ENCODE data around the gene SRR.
"Not testable (repeated sequence)": the region's sequence is repeated elsewhere in the genome, so short reads cannot be mapped to it uniquely, and the experiment has no call there.

SRR gene

DNA sequence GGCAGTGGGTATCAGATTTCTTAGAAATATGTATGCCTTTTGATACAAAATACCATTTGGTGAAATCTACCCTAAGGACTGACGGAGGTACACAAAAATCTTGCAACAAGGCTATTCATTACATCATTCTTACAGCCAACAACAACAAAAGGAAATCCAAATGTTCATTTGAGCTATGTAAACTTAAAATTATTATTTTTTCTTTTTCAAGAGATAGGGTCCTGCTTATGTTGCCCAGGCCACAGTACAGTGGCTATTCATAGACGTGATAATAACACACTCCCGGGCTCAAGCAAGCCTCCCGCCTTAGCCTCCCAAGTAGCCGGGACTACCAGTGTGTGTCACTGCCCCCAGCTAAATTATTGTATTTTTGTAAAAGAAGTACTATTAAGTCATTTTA, 9.0 kb downstream of the SRR start:
- TF ChIP-seq, protein P1, sequence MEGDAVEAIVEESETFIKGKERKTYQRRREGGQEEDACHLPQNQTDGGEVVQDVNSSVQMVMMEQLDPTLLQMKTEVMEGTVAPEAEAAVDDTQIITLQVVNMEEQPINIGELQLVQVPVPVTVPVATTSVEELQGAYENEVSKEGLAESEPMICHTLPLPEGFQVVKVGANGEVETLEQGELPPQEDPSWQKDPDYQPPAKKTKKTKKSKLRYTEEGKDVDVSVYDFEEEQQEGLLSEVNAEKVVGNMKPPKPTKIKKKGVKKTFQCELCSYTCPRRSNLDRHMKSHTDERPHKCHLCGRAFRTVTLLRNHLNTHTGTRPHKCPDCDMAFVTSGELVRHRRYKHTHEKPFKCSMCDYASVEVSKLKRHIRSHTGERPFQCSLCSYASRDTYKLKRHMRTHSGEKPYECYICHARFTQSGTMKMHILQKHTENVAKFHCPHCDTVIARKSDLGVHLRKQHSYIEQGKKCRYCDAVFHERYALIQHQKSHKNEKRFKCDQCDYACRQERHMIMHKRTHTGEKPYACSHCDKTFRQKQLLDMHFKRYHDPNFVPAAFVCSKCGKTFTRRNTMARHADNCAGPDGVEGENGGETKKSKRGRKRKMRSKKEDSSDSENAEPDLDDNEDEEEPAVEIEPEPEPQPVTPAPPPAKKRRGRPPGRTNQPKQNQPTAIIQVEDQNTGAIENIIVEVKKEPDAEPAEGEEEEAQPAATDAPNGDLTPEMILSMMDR (IDR thresholded peaks at IDR 0.05; ENCODE audit: insufficient read depth, low read depth, low read length, missing control alignments) = no peak
- DNase-seq (ENCODE audit: low read depth) = no peak
- H3K4me3 ChIP-seq (ENCODE audit: low read depth, low read length) = no peak overlapping the region

DNA sequence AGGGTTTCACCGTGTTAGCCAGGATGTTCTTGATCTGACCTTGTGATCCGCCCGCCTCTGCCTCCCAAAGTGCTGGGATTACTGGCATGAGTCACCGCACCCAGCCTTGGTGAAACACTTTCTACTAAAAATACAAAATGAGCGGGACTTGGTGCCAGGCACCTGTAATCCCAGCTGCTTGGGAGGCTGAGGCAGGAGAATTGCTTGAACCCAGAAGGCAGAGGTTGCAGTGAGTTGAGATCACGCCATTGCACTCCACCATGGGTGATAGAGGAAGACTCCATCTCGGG, 13.1 kb downstream of the SRR start:
- not testable (repeated sequence) for H3K4me3 ChIP-seq (ENCODE audit: low read depth, low read length); DNase-seq (ENCODE audit: low read depth)

DNA sequence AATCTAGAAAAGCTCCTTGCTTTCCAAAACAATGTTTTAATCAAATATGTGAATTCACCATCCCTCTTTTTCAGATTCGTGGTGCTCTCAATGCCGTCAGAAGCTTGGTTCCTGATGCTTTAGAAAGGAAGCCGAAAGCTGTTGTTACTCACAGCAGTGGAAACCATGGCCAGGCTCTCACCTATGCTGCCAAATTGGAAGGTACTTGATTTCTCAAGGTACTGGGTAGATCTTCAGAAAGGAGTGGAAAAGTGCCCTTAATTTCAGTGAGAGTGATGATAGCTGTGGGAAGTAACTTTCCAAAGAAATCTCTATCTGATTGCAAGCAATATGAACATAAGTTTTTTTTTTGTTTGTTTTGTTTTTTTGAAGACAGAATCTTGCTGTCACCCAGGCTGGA, 14.0 kb downstream of the SRR start:
- TF ChIP-seq, protein P1 (IDR thresholded peaks at IDR 0.05; ENCODE audit: insufficient read depth, low read depth, low read length, missing control alignments) = no peak
- DNase-seq (ENCODE audit: low read depth) = no peak

DNA sequence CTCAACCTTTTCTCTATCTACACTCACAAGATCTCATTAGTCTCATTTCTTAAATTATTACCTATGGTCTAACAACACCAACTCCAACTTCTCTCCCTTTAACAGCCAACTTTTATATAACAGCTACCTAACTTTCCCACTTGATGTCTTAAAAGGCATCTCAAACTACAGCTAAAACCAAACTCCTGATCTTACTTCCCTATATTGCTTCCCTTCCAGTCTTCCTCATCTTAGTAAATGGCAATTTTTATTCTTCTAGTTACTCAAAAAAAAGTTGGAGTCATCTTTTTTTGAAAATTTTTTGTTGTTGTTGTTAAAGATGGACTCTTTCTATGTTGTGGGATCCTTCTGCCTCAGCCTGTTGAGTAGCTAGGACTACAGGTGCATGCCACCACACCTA, 15.3 kb downstream of the SRR start:
- H3K4me3 ChIP-seq (ENCODE audit: low read depth, low read length) = no peak overlapping the region
- no peak for DNase-seq (ENCODE audit: low read depth)
- TF ChIP-seq, protein P1 (IDR thresholded peaks at IDR 0.05; ENCODE audit: insufficient read depth, low read depth, low read length, missing control alignments) = no peak

More for the DNA sequence above, 14.0 kb downstream of the SRR start:
- no peak overlapping the region for H3K4me3 ChIP-seq (ENCODE audit: low read depth, low read length)

DNA sequence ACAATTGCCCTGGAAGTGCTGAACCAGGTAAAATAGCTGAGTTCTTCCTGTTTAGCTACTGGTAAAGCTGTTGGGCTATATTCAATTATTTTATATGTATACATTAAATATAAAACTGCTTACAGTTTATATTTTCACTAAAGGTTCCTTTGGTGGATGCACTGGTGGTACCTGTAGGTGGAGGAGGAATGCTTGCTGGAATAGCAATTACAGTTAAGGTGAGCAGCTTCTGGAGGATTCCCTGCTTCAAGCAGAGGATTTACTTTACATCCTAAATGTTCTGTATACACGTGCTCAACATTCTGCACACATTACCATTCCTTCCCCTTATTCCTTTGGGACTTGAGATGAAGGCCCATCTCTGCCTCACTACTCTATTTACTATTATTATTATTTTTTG, 17.6 kb downstream of the SRR start:
- H3K4me3 ChIP-seq (ENCODE audit: low read depth, low read length) = no peak overlapping the region
- TF ChIP-seq, protein P1 (IDR thresholded peaks at IDR 0.05; ENCODE audit: insufficient read depth, low read depth, low read length, missing control alignments) = no peak
- no peak for DNase-seq (ENCODE audit: low read depth)

DNA sequence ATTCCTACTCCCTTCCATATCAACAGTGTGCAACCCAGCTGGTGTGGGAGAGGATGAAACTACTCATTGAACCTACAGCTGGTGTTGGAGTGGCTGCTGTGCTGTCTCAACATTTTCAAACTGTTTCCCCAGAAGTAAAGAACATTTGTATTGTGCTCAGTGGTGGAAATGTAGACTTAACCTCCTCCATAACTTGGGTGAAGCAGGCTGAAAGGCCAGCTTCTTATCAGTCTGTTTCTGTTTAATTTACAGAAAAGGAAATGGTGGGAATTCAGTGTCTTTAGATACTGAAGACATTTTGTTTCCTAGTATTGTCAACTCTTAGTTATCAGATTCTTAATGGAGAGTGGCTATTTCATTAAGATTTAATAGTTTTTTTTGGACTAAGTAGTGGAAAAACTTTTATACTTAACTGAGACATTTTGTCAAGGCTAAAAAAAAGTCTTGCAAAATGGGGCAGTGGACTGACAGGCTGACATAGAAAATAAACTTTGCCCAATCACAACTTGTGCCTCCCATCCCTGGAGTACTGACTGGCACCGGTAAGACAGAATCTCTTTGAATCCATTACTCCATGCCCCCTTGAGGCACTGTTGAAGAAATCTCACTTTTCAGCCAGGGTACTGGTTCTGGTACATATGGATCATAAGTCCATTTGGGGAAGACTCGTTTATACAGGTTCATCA, 20.0 kb downstream of the SRR start:
- H3K4me3 ChIP-seq (ENCODE audit: low read depth, low read length) = no peak overlapping the region
- no peak for DNase-seq (ENCODE audit: low read depth)
- TF ChIP-seq, protein P1 (IDR thresholded peaks at IDR 0.05; ENCODE audit: insufficient read depth, low read depth, low read length, missing control alignments) = no peak

DNA sequence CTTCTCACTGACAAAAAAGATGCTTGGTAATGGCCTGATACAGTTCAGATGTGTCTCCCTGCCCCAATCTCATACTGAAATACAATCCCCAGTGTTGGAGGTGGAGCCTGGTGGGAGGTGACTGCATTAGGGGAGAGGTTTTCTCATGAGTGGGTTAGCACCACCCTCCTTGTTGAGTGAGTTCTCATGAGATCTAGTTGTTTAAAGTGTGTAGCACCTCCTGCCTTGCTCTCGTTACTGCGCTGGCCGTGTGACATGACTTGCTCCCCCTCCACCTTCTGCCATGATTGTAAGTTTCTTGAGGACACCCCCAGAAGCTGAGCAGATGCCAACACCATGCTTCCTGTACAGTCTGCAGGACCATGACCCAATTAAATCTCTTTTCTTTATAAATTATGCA, 27.6 kb downstream of the SRR start:
- no peak overlapping the region for H3K4me3 ChIP-seq (ENCODE audit: low read depth, low read length)
- TF ChIP-seq, protein P1 (IDR thresholded peaks at IDR 0.05; ENCODE audit: insufficient read depth, low read depth, low read length, missing control alignments) = no peak
- DNase-seq (ENCODE audit: low read depth) = no peak

Data from GM12865 (cell line).